Esophagus squamous epithelium (tissue), 5 donors: ENCODE results near the gene GAB4. TPM values are rescaled to one million over a fixed set of nuclear protein-coding genes. Genes with fewer than 3 reads are reported as not detected.

Experiments
- DNase-seq: peaks from one replicate; lab custom pipeline; 2025; lab: John Stamatoyannopoulos, UW
- H3K27ac ChIP-seq, 4 donors: fragments of 200-600 bp; sonication (generic); one replicate each; pipeline ENCODE4 v1.5.1; 2016 to 2019; ENCODE audit warnings: mild to moderate bottlenecking in 1 of 4
- H3K27me3 ChIP-seq, 4 donors: fragments of 200-600 bp; sonication (generic); 1 replicate in 3 of 4; 2 replicates in 1 of 4; pipeline versions ENCODE4 v1.5.1 to v1.6.0; 2017 to 2021; ENCODE audit warnings: antibody characterized with exemption in 1 of 4
- H3K36me3 ChIP-seq, 3 donors: fragments of 200-600 bp; sonication (generic); one replicate each; pipeline ENCODE4 v1.5.1; 2016 to 2019
- H3K4me1 ChIP-seq, 3 donors: fragments of 200-600 bp; sonication (generic); one replicate each; pipeline ENCODE4 v1.5.1; 2017 to 2019
- H3K4me3 ChIP-seq, 4 donors: fragments of 200-600 bp; sonication (generic); 1 replicate in 3 of 4; 2 replicates in 1 of 4; pipeline ENCODE4 v1.5.1; 2016 to 2019; ENCODE audit warnings: mild to moderate bottlenecking in 2 of 4, moderate library complexity in 1 of 4
- H3K9me3 ChIP-seq, 3 donors: fragments of 200-600 bp; sonication (generic); one replicate each; pipeline ENCODE4 v1.5.1; 2016 to 2019
- POLR2A ChIP-seq, 4 donors: fragments of 450-650 bp; IDR thresholded peaks; one replicate each; pipeline ENCODE4 v1.6.1; 2017; ENCODE audit warnings: antibody characterized with exemption in 4 of 4, mild to moderate bottlenecking in 4 of 4, moderate library complexity in 3 of 4
- WGBS, 2 donors: methylation state at CpG; one replicate each; pipeline ENCODE4 v1.1.5; 2018; 5-methylcytosine and 5-hydroxymethylcytosine counted together
- intact Hi-C: fragments of 100-400 bp; cut with DNase I; formaldehyde crosslinking; loops from one replicate; pipeline ENCODE4 v1.15.0; 2022
- total RNA-seq, 4 donors: library from RNA; depleted of rRNA; stranded (reverse); fragments of >200 nt; gene quantifications; one replicate each; pipeline ENCODE4 v1.1.0, GENCODE V29; 2016
- TF ChIP-seq, protein P1 (sequence below), 6 experiments: fragments of 450-650 bp in 4 of 6; fragments of 200-600 bp in 2 of 6; sonication (generic) in 2 of 6; IDR thresholded peaks; one replicate each; pipeline ENCODE4 v1.5.1; 2016 to 2019; ENCODE audit warnings: antibody characterized with exemption in 6 of 6, mild to moderate bottlenecking in 4 of 6, moderate library complexity in 4 of 6
- donor health status: DM: yes; HTN: yes; CAD: no.

GAB4 gene
- total RNA-seq, 4 donors from 2014 or later: not detected

DNA sequence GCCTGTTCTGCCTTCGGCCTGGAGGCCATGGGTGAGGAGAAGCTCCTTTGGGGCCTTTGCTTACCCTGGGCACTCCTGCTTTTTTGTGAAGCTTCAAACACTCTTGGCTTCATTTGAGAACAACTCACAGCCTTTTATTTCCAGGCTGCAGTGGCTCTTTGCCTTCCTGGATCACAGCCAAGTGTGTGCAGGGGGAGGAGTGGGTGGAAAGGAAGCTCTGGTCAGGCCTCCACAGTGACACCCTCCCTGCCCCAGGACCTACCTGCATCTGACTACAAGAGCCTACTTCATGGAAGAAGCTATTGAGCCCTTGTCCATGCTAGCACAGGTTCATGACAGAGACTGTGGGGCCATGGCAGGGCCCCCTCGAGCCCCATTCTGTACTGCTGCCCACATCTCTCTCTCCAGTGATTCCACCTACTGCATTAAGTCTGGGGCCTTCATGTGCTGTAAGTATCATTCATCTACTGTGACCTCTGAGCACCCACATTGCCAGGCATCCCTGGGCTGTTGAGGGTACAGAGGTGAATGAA lies 52.3 kb downstream of the GAB4 start:
- H3K27me3 ChIP-seq: peaks cover 0 to 3% (median 0%) of the 10 kb centered on the region in 4 donors
- TF ChIP-seq, protein P1, sequence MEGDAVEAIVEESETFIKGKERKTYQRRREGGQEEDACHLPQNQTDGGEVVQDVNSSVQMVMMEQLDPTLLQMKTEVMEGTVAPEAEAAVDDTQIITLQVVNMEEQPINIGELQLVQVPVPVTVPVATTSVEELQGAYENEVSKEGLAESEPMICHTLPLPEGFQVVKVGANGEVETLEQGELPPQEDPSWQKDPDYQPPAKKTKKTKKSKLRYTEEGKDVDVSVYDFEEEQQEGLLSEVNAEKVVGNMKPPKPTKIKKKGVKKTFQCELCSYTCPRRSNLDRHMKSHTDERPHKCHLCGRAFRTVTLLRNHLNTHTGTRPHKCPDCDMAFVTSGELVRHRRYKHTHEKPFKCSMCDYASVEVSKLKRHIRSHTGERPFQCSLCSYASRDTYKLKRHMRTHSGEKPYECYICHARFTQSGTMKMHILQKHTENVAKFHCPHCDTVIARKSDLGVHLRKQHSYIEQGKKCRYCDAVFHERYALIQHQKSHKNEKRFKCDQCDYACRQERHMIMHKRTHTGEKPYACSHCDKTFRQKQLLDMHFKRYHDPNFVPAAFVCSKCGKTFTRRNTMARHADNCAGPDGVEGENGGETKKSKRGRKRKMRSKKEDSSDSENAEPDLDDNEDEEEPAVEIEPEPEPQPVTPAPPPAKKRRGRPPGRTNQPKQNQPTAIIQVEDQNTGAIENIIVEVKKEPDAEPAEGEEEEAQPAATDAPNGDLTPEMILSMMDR (IDR thresholded peaks at IDR 0.05): no peak
- TF ChIP-seq POLR2A (IDR thresholded peaks at IDR 0.05): no peak
- H3K4me3 ChIP-seq: no peak overlapping the region
- H3K36me3 ChIP-seq: no peaks in the 10 kb centered on the region
- peaks cover 0 to 4% (median 0%) of the 10 kb centered on the region in 3 donors for H3K4me1 ChIP-seq
- 17% methylated on average over 2 of the region's 2 CpGs; no CpG with 5 or more reads in 1 of the 2 donors for WGBS, 2 donors
- no peaks in the 10 kb centered on the region for H3K9me3 ChIP-seq
- DNase-seq: no peak
- H3K27ac ChIP-seq: no peak overlapping the region
- intact Hi-C loops: no loop called here

DNA sequence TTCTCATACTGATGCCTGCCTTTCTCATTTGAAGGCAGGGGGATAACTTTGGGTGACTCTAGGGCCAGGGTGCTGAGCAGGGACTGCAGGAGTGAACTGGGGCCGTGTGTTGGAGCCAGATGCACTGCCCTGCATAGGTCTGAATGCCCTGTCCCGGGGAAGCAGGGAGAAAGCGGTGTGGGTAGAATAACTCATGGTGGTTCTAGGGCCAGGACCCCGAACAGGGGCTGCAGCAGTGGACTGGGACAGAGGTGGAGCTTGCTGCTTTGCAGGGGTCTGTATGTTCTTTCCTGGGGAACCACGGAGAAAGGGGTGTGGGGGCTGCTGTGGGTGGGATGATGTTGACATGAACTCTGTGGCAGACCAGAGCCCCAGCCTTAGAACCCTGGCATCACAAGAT lies 52.9 kb downstream of the GAB4 start:
- no peaks in the 10 kb centered on the region for H3K36me3 ChIP-seq
- peaks cover 0 to 3% (median 0%) of the 10 kb centered on the region in 4 donors for H3K27me3 ChIP-seq
- TF ChIP-seq POLR2A (IDR thresholded peaks at IDR 0.05): no peak
- TF ChIP-seq, protein P1 (IDR thresholded peaks at IDR 0.05): no peak

GRCh38 chr22:16954060-16954403 lies 54.0 kb downstream of the GAB4 start:
- Histone ChIP-seq H3K27ac (no peak overlapping the region), H3K9me3 (no peaks in the 10 kb centered on the region), H3K36me3 (no peaks in the 10 kb centered on the region), H3K4me1 (peaks cover 0 to 4% (median 0%) of the 10 kb centered on the region in 3 donors), H3K4me3 (no peak overlapping the region), H3K27me3 (peaks cover 0 to 3% (median 0%) of the 10 kb centered on the region in 4 donors)
- intact Hi-C loops: no loop called here
- WGBS, 2 donors: 65 to 66% methylated on average over 5 of the region's 5 CpGs
- DNase-seq: no peak
- no peak for TF ChIP-seq POLR2A (IDR thresholded peaks at IDR 0.05)
- TF ChIP-seq, protein P1 (IDR thresholded peaks at IDR 0.05): no peak

More for the DNA sequence above, 52.9 kb downstream of the GAB4 start:
- DNase-seq: no peak
- H3K9me3 ChIP-seq: no peaks in the 10 kb centered on the region
- no peak overlapping the region for H3K4me3 ChIP-seq
- WGBS, 2 donors: 76% methylated on average over 4 of the region's 5 CpGs; no CpG with 5 or more reads in 1 of the 2 donors
- H3K4me1 ChIP-seq: peaks cover 0 to 4% (median 0%) of the 10 kb centered on the region in 3 donors
- H3K27ac ChIP-seq: no peak overlapping the region
- intact Hi-C loops: no loop called here

- Histone ChIP-seq H3K4me3 (no peak overlapping the region), H3K27ac (no peak overlapping the region), H3K36me3 (no peaks in the 10 kb centered on the region), H3K27me3 (peaks cover 0 to 3% (median 0%) of the 10 kb centered on the region in 4 donors), H3K4me1 (peaks cover 0 to 4% (median 0%) of the 10 kb centered on the region in 3 donors), H3K9me3 (no peaks in the 10 kb centered on the region)
- intact Hi-C loops: no loop called here
- WGBS, 2 donors: 73 to 75% methylated on average over 7 of the region's 7 CpGs
- TF ChIP-seq, protein P1 (IDR thresholded peaks at IDR 0.05): no peak
- no peak for TF ChIP-seq POLR2A (IDR thresholded peaks at IDR 0.05)
- DNase-seq: no peak
Observed at GRCh38 chr22:16953206-16954059, 54.6 kb downstream of the GAB4 start.

- no peak overlapping the region for H3K27ac ChIP-seq
- 5 to 20% methylated on average over 3 of the region's 3 CpGs for WGBS, 2 donors
- no peak overlapping the region for H3K4me3 ChIP-seq
- no peak for TF ChIP-seq POLR2A (IDR thresholded peaks at IDR 0.05)
- TF ChIP-seq, protein P1 (IDR thresholded peaks at IDR 0.05): no peak
- H3K36me3 ChIP-seq: no peaks in the 10 kb centered on the region
- H3K4me1 ChIP-seq: no peaks in the 10 kb centered on the region
- no peaks in the 10 kb centered on the region for H3K27me3 ChIP-seq
- DNase-seq: no peak
- H3K9me3 ChIP-seq: no peaks in the 10 kb centered on the region
- intact Hi-C loops: no loop called here
Observed at GRCh38 chr22:16949561-16949960, 58.5 kb downstream of the GAB4 start.
